ENCODE data around the gene TMOD3.
"Not testable (repeated sequence)": the region's sequence is repeated elsewhere in the genome, so short reads cannot be mapped to it uniquely, and the experiment has no call there.

Gene TMOD3

DNA sequence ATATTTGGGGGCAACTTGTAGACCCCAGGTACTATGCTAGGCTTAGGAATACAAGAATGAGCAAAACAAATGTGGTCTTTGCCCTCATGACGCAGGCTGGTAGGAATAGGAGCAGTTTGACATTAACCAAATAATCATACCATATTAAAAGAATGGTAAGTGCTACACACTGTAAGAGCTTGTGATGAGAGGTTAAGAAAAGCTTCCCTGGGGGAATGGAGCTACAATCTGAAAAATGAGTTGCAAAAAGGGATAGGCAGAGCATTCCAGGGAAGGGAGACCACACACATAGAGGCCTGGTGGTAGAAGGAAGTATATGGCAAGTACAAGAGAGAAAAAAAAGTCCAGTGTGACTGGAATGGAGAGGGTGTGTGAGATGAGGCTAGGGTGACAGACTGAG lies 37.3 kb downstream of the TMOD3 start:
- Histone ChIP-seq H3K9ac (ENCODE audit: low read depth, low read length) (no peak overlapping the region), H3K4me2 (ENCODE audit: low read length) (no peak overlapping the region), H3K36me3 (ENCODE audit: insufficient read depth, low read length) (peaks cover 56% of the 10 kb centered on the region), H3K9me3 (replicated peaks; ENCODE audit: low read length) (no peaks in the 10 kb centered on the region), H3K4me1 (ENCODE audit: control insufficient read depth, insufficient read depth, low read length) (peaks cover 24% of the 10 kb centered on the region), H3K4me3 (ENCODE audit: low read length) (no peak overlapping the region), H3K27me3 (ENCODE audit: control insufficient read depth, insufficient read depth, low read length) (no peaks in the 10 kb centered on the region)

DNA sequence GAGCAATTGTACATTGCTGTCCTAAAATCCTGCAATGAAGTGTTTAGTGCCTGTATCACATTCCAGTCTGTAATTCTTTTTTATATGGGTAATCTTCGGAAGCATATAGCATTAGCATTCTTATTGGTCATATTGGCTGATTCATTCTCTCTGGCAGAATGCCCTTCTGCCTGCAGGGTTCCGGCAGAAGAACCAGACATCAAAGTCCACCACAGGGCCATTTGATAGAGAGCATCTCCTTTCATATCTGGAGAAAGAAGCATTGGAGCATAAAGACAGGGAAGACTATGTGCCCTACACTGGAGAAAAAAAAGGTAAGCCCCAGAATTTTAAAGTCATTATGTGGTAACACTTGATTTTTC lies 39.6 kb downstream of the TMOD3 start:
- no peaks in the 10 kb centered on the region for H3K27me3 ChIP-seq (ENCODE audit: control insufficient read depth, insufficient read depth, low read length)
- no peak overlapping the region for H3K4me3 ChIP-seq (ENCODE audit: low read length)
- H3K4me1 ChIP-seq (ENCODE audit: control insufficient read depth, insufficient read depth, low read length), result peaks cover 28% of the 10 kb centered on the region
- H3K9me3 ChIP-seq (replicated peaks; ENCODE audit: low read length), result no peaks in the 10 kb centered on the region
- H3K4me2 ChIP-seq (ENCODE audit: low read length), result peak overlapping the region; percentile 52
- H3K36me3 ChIP-seq (ENCODE audit: insufficient read depth, low read length), result peaks cover 56% of the 10 kb centered on the region
- no peak overlapping the region for H3K9ac ChIP-seq (ENCODE audit: low read depth, low read length)

DNA sequence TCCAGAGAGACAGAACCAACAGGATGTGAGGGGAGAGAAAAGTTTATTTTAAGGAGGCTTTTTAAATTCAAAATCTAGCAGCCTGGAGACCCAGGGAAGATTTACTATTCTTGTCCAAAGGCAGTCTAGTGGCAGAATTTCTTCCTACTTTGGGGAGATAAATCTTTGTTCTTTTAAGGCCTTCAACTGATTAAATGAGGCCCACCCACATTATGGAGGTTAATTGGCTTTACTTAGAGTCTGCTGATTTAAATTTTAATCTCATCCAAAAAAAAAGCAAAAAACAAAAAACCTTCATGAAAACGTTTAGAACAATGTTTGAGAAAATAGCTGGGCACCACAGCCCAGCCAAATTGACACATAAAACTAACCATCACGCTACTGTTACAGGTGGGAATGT lies 41.3 kb downstream of the TMOD3 start:
- H3K9me3 ChIP-seq (replicated peaks; ENCODE audit: low read length), result no peaks in the 10 kb centered on the region
- no peak overlapping the region for H3K4me3 ChIP-seq (ENCODE audit: low read length)
- H3K36me3 ChIP-seq (ENCODE audit: insufficient read depth, low read length), result peaks cover 46% of the 10 kb centered on the region
- H3K4me2 ChIP-seq (ENCODE audit: low read length), result no peak overlapping the region
- no peak overlapping the region for H3K9ac ChIP-seq (ENCODE audit: low read depth, low read length)
- no peaks in the 10 kb centered on the region for H3K27me3 ChIP-seq (ENCODE audit: control insufficient read depth, insufficient read depth, low read length)
- peaks cover 38% of the 10 kb centered on the region for H3K4me1 ChIP-seq (ENCODE audit: control insufficient read depth, insufficient read depth, low read length)

DNA sequence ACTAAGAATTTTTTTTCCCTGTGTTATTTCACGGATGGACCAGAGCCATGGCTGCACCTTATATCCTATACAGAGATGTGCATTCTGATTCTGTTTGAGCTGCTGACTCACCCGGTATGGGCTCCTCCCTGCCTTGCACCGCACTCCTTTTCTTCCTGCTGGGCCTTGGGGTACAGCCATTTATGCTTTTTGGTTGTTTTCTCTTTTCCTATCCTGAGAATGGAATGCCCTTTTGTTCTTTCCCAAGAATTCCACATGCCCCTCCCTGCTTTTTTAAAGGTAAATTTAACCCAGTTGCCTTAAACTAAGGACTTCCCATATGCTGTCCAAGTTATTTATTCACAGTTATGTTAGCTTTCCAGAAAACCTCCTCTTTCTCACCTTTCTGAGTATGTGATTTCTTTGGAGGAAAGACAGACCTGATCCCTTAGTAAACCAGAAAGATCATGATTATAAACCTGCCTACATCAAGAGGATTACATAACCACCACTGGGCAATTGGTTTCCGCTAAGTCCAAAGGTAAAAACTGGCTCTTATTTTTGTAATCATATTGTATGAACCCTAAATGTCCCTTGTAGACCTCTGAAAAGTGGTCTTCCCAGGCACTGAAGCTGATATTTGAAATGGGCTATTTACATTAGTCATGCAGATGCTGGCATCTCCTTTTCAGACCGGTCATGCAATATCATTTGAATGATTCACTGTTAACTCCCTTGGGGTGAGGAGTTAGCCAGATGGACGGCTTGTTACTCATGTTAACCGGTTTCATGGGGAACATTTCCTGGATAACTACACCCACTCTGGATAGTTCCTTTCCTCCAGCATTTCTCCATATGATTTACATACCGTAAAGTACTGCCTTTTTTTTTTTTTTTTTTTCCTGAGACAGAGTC lies 45.5 kb downstream of the TMOD3 start:
- H3K4me3 ChIP-seq (ENCODE audit: low read length), result peak overlapping the region; percentile 45
- no peaks in the 10 kb centered on the region for H3K27me3 ChIP-seq (ENCODE audit: control insufficient read depth, insufficient read depth, low read length)
- H3K4me2 ChIP-seq (ENCODE audit: low read length), result peak overlapping the region; percentile 73
- peaks cover 46% of the 10 kb centered on the region for H3K4me1 ChIP-seq (ENCODE audit: control insufficient read depth, insufficient read depth, low read length)
- peaks cover 33% of the 10 kb centered on the region for H3K36me3 ChIP-seq (ENCODE audit: insufficient read depth, low read length)
- H3K9ac ChIP-seq (ENCODE audit: low read depth, low read length), result peak overlapping the region; percentile 76
- no peaks in the 10 kb centered on the region for H3K9me3 ChIP-seq (replicated peaks; ENCODE audit: low read length)

DNA sequence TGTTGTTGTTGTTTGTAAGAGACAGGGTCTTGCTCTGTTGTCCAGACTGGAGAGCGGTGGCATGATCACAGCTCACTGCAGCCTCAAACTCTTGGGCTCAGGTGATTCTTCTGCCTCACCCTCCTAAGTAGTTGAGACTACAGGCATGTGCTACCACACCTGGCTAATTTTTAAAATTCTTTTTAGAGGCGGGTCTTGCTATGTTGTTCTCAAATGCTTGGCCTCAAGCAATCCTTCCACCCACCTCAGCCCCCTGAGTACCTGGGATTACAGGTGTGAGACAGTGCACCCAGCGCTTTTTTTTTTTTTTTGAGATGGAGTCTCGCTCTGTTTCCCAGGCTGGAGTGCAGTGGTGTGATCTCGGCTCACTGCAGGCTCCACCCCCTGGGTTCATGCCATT lies 46.7 kb downstream of the TMOD3 start:
- H3K27me3 ChIP-seq (ENCODE audit: control insufficient read depth, insufficient read depth, low read length), result no peaks in the 10 kb centered on the region
- H3K4me3 ChIP-seq (ENCODE audit: low read length), result no peak overlapping the region
- peaks cover 58% of the 10 kb centered on the region for H3K4me1 ChIP-seq (ENCODE audit: control insufficient read depth, insufficient read depth, low read length)
- no peaks in the 10 kb centered on the region for H3K9me3 ChIP-seq (replicated peaks; ENCODE audit: low read length)
- no peak overlapping the region for H3K4me2 ChIP-seq (ENCODE audit: low read length)
- H3K9ac ChIP-seq (ENCODE audit: low read depth, low read length), result no peak overlapping the region
- peaks cover 22% of the 10 kb centered on the region for H3K36me3 ChIP-seq (ENCODE audit: insufficient read depth, low read length)

DNA sequence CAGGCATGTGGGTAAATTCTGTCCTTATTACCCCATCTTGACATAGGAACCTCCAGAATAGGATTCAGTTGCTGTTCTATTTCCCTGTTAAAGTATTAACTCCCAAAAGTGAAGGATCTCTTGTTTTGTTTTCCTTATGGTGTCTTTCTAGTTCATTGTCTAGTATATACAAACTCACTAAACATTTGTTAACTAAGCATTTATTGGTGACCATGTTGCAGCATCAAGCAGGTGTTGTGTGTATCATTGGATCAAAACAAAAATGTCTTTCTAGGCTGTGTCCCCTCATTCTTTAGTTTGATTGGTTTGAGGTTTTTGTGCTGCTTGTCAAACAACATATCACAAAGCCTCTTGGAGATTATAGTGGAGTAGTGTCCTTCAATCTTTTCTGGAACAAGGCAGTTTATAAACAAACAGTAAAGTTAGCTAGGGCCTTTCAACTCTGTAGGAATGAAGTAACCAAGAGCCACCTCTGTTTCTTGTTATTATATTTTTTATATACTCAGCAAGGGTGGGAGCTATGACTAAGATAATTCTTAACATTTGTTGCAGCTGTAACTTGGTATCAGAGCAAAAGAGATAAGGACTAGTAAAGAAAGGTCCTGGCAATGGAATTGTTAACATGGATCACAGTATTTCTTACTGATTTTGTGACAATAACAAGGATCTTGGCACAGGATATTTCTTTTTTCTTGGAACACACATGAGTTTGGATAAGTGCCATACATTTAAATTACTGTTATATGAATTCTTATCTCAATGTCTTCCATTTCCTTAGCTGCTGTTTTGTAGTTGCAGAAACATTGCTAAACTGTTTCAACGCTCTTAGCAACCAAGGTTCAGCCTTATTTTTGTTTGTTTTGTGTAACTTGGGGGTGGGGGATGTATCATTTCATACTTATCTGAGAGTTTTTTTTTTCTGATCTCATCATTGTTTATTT lies 49.3 kb downstream of the TMOD3 start:
- Histone ChIP-seq H3K4me3 (ENCODE audit: low read length) (peak overlapping the region; percentile 36), H3K9ac (ENCODE audit: low read depth, low read length) (peak overlapping the region; percentile 20), H3K9me3 (replicated peaks; ENCODE audit: low read length) (no peaks in the 10 kb centered on the region), H3K27me3 (ENCODE audit: control insufficient read depth, insufficient read depth, low read length) (no peaks in the 10 kb centered on the region), H3K4me1 (ENCODE audit: control insufficient read depth, insufficient read depth, low read length) (peaks cover 69% of the 10 kb centered on the region), H3K36me3 (ENCODE audit: insufficient read depth, low read length) (peaks cover 4% of the 10 kb centered on the region), H3K4me2 (ENCODE audit: low read length) (peak overlapping the region; percentile 36)

DNA sequence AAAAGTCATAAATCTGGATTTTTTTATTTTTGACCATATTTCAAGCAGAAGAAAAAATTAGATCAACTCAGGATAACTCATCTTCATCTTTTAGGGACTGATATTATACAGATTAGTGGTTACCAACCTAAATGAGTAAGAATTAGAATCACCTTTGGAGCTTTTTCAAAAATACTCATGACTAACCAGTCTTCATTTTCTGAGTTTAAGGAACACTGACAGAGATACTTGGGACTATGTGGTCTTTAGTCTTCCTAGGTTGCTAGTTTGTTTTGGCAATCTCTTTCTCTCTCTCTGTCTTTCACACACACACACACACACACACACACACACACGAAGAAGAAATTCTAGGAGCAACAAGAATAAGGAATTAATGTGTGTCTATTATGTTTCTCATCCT lies 50.1 kb downstream of the TMOD3 start:
- Histone ChIP-seq H3K4me2 (ENCODE audit: low read length) (peak overlapping the region; percentile 36), H3K36me3 (ENCODE audit: insufficient read depth, low read length) (peaks cover 4% of the 10 kb centered on the region), H3K9me3 (replicated peaks; ENCODE audit: low read length) (no peaks in the 10 kb centered on the region), H3K9ac (ENCODE audit: low read depth, low read length) (peak overlapping the region; percentile 25), H3K27me3 (ENCODE audit: control insufficient read depth, insufficient read depth, low read length) (no peaks in the 10 kb centered on the region), H3K4me3 (ENCODE audit: low read length) (no peak overlapping the region), H3K4me1 (ENCODE audit: control insufficient read depth, insufficient read depth, low read length) (peaks cover 69% of the 10 kb centered on the region)

DNA sequence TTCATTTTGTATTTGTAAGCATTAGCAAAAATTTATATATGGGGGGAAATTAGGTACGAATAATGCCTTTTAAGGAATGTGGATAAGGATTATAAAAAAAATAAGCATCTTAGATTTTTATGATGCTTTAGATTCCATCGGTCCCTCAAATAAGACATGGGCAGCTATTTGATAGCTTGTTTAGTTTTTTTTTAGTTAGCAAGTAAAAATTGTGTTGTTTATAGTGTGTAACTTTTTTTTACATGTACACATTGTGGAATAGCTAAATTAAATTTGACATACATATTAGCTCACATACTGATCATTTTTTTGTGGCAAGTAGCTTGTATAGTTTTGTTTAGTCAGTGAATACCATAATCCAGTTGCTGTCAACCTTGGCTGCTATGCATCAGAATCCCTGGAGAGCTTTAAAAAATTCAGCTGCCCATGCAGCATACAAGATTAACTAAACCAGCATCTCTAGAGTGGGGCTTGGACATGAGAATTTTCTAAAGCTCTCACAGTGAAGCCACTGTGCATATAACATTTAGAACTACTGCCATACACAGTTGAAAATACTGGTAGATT lies 53.9 kb downstream of the TMOD3 start:
- H3K4me3 ChIP-seq (ENCODE audit: low read length), result no peak overlapping the region
- H3K4me2 ChIP-seq (ENCODE audit: low read length), result peak overlapping the region; percentile 32
- no peak overlapping the region for H3K9ac ChIP-seq (ENCODE audit: low read depth, low read length)
- peaks cover 57% of the 10 kb centered on the region for H3K4me1 ChIP-seq (ENCODE audit: control insufficient read depth, insufficient read depth, low read length)
- H3K9me3 ChIP-seq (replicated peaks; ENCODE audit: low read length), result no peaks in the 10 kb centered on the region
- peaks cover 8% of the 10 kb centered on the region for H3K36me3 ChIP-seq (ENCODE audit: insufficient read depth, low read length)
- H3K27me3 ChIP-seq (ENCODE audit: control insufficient read depth, insufficient read depth, low read length), result no peaks in the 10 kb centered on the region

DNA sequence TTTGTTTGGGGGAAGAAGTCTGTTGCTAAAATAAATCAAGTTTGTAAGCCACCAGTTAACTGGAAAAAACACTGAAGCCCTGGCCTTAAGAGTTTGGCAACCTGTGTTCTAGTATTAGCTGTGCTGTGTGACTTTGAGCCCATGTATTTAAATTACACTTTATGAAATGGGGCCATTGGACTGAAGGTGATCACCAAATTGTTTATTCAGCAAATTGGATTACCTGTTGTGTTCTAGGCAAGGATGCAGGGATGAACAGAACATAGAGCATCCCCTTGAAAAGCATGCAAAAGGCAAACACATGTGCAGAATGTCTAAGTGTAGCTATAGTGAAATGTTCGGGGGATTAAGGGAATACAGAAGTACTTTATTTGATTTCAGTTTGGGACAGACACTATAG lies 54.6 kb downstream of the TMOD3 start:
- H3K27me3 ChIP-seq (ENCODE audit: control insufficient read depth, insufficient read depth, low read length), result no peaks in the 10 kb centered on the region
- H3K9me3 ChIP-seq (replicated peaks; ENCODE audit: low read length), result no peaks in the 10 kb centered on the region
- peaks cover 11% of the 10 kb centered on the region for H3K36me3 ChIP-seq (ENCODE audit: insufficient read depth, low read length)
- peaks cover 51% of the 10 kb centered on the region for H3K4me1 ChIP-seq (ENCODE audit: control insufficient read depth, insufficient read depth, low read length)
- peak overlapping the region; percentile 32 for H3K4me2 ChIP-seq (ENCODE audit: low read length)
- no peak overlapping the region for H3K9ac ChIP-seq (ENCODE audit: low read depth, low read length)
- no peak overlapping the region for H3K4me3 ChIP-seq (ENCODE audit: low read length)

DNA sequence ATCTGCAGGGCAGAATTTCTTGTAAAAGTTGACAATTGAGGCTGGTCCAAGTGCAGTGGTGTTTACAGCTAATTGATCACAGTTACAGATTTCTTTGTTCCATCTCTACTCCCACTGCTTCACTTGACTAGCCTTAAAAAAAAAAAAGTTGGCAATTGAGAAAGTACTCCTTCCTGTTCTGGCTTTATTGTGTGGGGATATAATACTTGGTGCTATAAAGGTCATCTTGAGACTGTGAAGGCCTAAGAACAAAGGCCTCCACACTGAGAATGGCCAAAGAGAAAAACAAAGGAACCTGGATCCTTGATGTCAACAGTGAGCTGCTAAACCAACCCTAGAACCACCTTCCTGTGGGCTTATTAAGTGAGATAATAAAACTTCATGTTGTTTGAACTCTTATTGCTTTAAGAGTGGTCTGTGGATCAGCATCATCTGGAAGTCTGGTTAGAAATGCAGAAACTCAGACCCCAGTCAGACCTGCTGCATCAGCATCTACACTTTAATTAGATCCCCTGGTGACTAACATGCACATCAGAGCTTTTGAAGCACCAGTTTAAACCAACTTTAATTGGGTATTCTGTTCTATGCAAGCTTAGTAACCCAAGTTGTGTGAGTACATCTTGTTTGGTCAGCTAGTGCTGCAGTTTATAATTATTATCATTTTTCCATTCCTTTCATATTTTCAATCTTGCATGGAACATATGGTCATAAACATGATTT lies 55.2 kb downstream of the TMOD3 start:
- Histone ChIP-seq H3K4me3 (ENCODE audit: low read length) (no peak overlapping the region), H3K4me2 (ENCODE audit: low read length) (no peak overlapping the region), H3K9ac (ENCODE audit: low read depth, low read length) (no peak overlapping the region), H3K27me3 (ENCODE audit: control insufficient read depth, insufficient read depth, low read length) (no peaks in the 10 kb centered on the region), H3K36me3 (ENCODE audit: insufficient read depth, low read length) (peaks cover 17% of the 10 kb centered on the region), H3K4me1 (ENCODE audit: control insufficient read depth, insufficient read depth, low read length) (peaks cover 45% of the 10 kb centered on the region), H3K9me3 (replicated peaks; ENCODE audit: low read length) (no peaks in the 10 kb centered on the region)

DNA sequence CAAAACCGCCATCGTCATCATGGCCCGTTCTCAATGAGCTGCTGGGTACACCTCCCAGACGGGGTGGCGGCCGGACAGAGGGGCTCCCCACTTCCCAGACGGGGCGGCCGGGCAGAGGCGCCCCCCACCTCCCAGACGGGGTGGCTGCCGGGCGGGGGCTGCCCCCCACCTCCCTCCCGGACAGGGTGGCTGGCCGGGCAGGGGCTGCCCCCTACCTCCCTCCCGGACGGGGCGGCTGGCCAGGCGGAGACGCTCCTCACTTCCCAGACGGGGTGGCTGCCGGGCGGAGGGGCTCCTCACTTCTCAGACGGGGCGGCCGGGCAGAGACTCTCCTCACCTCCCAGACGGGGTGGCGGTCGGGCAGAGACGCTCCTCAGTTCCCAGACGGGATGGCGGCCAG lies 56.3 kb downstream of the TMOD3 start:
- not testable (repeated sequence) for H3K27me3 ChIP-seq (ENCODE audit: control insufficient read depth, insufficient read depth, low read length); H3K4me2 ChIP-seq (ENCODE audit: low read length); H3K9me3 ChIP-seq (replicated peaks; ENCODE audit: low read length); H3K4me3 ChIP-seq (ENCODE audit: low read length); H3K9ac ChIP-seq (ENCODE audit: low read depth, low read length)
- H3K4me1 ChIP-seq (ENCODE audit: control insufficient read depth, insufficient read depth, low read length), result peaks cover 34% of the 10 kb centered on the region
- H3K36me3 ChIP-seq (ENCODE audit: insufficient read depth, low read length), result peaks cover 23% of the 10 kb centered on the region
